AG04449 (cell line): ENCODE results near the gene FRAT1.

ENCODE experiments used
- CTCF ChIA-PET: fragments of 350-600 bp; formaldehyde crosslinking; extraction: SDS; loops from one replicate; lab custom pipeline; 2021; ENCODE audit warnings: antibody characterized with exemption; lab: Yijun Ruan, JAX
- POLR2A ChIA-PET: fragments of 400-600, 350-600 bp; formaldehyde crosslinking; extraction: SDS; loops from one replicate; lab custom pipeline; 2020; ENCODE audit warnings: antibody characterized with exemption, inconsistent platforms; lab: Yijun Ruan, JAX
- DNase-seq: peaks from one replicate; pipeline ENCODE4 v3.0.0-alpha.2; 2010; ENCODE audit warnings: low read depth, low spot score
- H3K4me3 ChIP-seq: 2 replicates; pipeline ENCODE4 v1.5.1; 2011; ENCODE audit warnings: low read depth, mild to moderate bottlenecking, control low read depth, low read length
- CTCF ChIP-seq: IDR thresholded peaks from one replicate; pipeline ENCODE4 v1.5.1; 2011; ENCODE audit warnings: mild to moderate bottlenecking, moderate library complexity, low read length, control low read depth, inconsistent platforms; ENCODE audit not compliant: insufficient read depth; ENCODE audit errors: missing control alignments

The FRAT1 gene

DNA sequence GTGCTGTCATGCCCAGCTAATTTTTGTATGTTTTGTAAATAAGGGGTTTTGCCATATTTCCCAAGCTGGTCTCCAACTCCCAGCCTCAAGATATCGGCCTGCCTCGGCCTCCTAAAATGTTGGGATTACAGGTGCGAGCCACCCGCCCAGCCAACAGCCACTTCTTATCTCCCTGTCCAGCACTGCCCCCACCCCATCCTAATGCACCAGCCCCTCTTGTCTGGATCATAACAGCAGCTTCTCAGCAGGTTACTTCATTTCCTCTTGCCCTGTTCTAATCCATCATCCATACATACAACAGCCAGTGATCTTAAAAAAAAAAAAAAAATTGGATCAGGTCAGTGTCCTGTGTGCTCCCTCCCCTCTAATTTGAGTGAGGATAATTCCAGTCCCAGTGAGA lies 28.2 kb downstream of the FRAT1 start:
- ChIA-PET POLR2A (no interaction called here), CTCF (interaction anchor here (1.1 kb wide), 1 partner anchor 10 kb away, joined by 4 read pairs; no protein-coding TSS in a partner anchor)
- no peak for DNase-seq
- no peak for TF ChIP-seq CTCF
- H3K4me3 ChIP-seq, result no peak overlapping the region

GRCh38 chr10:97349752-97350513 lies 30.9 kb downstream of the FRAT1 start:
- TF ChIP-seq CTCF, result no peak
- no peak overlapping the region for H3K4me3 ChIP-seq
- DNase-seq, result no peak
- ChIA-PET CTCF (interaction anchor here (1.1 kb wide), 1 partner anchor 10 kb away, joined by 3 read pairs; no protein-coding TSS in a partner anchor), POLR2A (no interaction called here)

DNA sequence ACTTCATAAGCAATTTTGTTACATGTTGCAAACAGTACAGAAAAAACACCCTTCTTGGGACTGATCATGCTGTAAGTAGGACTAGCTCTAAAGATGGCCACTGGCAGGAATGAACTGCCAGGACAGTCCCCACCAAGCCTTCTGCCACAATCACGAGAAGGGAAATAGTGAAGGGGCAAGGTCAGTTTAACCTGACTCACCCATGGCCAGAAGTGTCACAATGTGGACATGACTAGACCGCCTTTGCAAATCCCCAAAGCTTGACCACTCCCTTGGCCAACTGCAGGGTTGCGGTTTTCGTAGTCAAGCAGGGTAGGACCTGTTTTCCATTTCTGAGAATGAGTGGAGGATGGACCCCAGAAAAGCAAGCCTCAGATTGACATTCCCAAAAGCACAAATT lies 34.9 kb downstream of the FRAT1 start:
- DNase-seq, result no peak
- no peak for TF ChIP-seq CTCF
- CTCF ChIA-PET, result interaction anchor here (1.4 kb wide), 1 partner anchor 281 kb away, joined by 3 read pairs; no protein-coding TSS in a partner anchor
- POLR2A ChIA-PET, result no interaction called here
- no peak overlapping the region for H3K4me3 ChIP-seq

- POLR2A ChIA-PET, result no interaction called here
- no peak for DNase-seq
Observed at GRCh38 chr10:97355571-97355975, 36.5 kb downstream of the FRAT1 start.

DNA sequence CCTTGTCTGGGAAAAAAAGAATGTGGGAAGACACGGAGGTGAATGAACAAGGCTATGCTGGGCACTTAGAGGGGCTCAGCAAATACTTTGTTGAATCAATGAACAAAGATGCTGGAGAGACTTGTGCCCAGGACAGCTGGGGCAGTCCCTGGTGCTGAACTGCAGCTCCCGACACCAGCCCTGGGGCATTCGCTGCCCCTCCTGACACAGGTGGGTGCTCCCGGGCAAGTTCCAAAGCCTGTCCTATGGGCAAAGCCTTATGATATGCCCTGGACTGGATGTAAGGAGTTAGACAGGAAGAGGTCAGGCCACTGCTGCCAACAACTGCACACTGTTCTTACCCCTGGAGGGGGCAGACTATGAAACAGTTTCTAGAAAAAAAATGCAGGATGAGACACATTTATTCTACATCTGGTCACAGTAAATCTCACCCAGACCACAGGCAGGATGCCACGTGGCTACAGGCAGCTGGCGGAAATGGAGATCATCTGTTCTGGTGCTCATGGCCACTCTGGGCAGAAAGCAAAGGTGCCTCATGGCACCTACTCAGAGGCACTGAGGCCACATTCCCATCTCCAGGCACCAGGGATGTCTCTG lies 37.3 kb downstream of the FRAT1 start:
- ChIA-PET CTCF (interaction anchor here (0.8 to 2.8 kb wide), 6 partner anchors 9 to 284 kb away, joined by 3 to 24 read pairs (median 4); no protein-coding TSS in a partner anchor), POLR2A (interaction anchor here (0.6 kb wide), 1 partner anchor 32 kb away, joined by 3 read pairs; no protein-coding TSS in a partner anchor)
- DNase-seq, result no peak
- H3K4me3 ChIP-seq, result no peak overlapping the region
- TF ChIP-seq CTCF, result no peak

More at GRCh38 chr10:97355571-97355975, 36.5 kb downstream of the FRAT1 start:
- CTCF ChIA-PET, result interaction anchor here (0.8 to 2.8 kb wide), 3 partner anchors 77 to 283 kb away, joined by 3 to 24 read pairs (median 5); no protein-coding TSS in a partner anchor
- no peak overlapping the region for H3K4me3 ChIP-seq
- TF ChIP-seq CTCF, result peak; percentile 16

DNA sequence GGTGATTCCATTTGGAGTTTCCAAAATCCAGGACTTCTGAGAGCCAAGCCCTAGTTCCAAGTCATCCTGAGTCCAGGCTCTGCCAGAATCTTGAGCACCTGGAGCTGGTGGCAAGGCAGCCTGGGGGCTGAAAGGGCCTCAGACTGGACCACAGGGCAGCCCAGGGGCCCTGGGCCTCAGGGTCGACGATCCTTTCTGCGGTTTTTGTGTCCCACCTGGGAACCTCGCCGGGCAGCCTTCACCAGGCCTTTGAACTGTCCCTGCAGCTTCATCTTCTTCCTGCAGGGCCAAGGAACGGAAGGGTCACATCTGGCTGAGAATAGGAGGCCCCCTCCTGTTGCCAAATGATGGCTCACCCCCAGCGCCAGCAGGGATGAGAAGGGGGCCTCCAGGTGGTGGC lies 37.8 kb downstream of the FRAT1 start:
- CTCF ChIA-PET, result interaction anchor here (0.9 to 2.8 kb wide), 4 partner anchors 10 to 284 kb away, joined by 3 to 24 read pairs (median 4); no protein-coding TSS in a partner anchor
- POLR2A ChIA-PET, result interaction anchor here (0.6 kb wide), 1 partner anchor 32 kb away, joined by 3 read pairs; no protein-coding TSS in a partner anchor
- DNase-seq, result no peak
- TF ChIP-seq CTCF, result no peak
- H3K4me3 ChIP-seq, result no peak overlapping the region
